Measurements from ENCODE around the gene BRINP3. TPM values are rescaled to one million over a fixed set of nuclear protein-coding genes. Genes with fewer than 3 reads are reported as not detected.

The BRINP3 gene
- total RNA-seq, 6 donors from 2014 or later: 0.17 to 1.6 (median 1.1) TPM; not detected in 2

- no peaks in the 10 kb centered on the region for H3K36me3 ChIP-seq
- H3K4me1 ChIP-seq: no peaks in the 10 kb centered on the region
- DNase-seq (no peak), ATAC-seq (ENCODE audit: low FRiP score in 2 of 2) (no peak)
- H3K27me3 ChIP-seq: no peaks in the 10 kb centered on the region
- no peak overlapping the region for H3K27ac ChIP-seq
- WGBS, 2 donors: 80 to 89% methylated on average over 4 of the region's 4 CpGs
- no peaks in the 10 kb centered on the region for H3K9me3 ChIP-seq
- TF ChIP-seq EP300 (IDR thresholded peaks at IDR 0.05) (no peak), POLR2AphosphoS5 (IDR thresholded peaks at IDR 0.05) (no peak)
- no peak overlapping the region for H3K4me3 ChIP-seq
Observed at GRCh38 chr1:190328871-190329270, 148.8 kb downstream of the BRINP3 start.

GRCh38 chr1:190328361-190328760, 149.3 kb downstream of the BRINP3 start:
- Histone ChIP-seq H3K36me3 (no peaks in the 10 kb centered on the region), H3K4me3 (no peak overlapping the region), H3K27ac (no peak overlapping the region), H3K4me1 (no peaks in the 10 kb centered on the region), H3K9me3 (no peaks in the 10 kb centered on the region), H3K27me3 (no peaks in the 10 kb centered on the region)
- no peak for DNase-seq
- no peak for ATAC-seq (ENCODE audit: low FRiP score in 2 of 2)
- TF ChIP-seq POLR2AphosphoS5 (IDR thresholded peaks at IDR 0.05) (no peak), EP300 (IDR thresholded peaks at IDR 0.05) (no peak), CTCF (IDR thresholded peaks at IDR 0.05) (no peak), POLR2A (IDR thresholded peaks at IDR 0.05) (no peak)

GRCh38 chr1:190327271-190327670, 150.4 kb downstream of the BRINP3 start:
- ATAC-seq (ENCODE audit: low FRiP score in 2 of 2) (no peak), DNase-seq (no peak)
- WGBS, 2 donors: 91 to 94% methylated on average over 3 of the region's 3 CpGs
- no peak overlapping the region for H3K4me3 ChIP-seq
- TF ChIP-seq EP300 (IDR thresholded peaks at IDR 0.05) (no peak), POLR2AphosphoS5 (IDR thresholded peaks at IDR 0.05) (no peak), CTCF (IDR thresholded peaks at IDR 0.05) (no peak), POLR2A (IDR thresholded peaks at IDR 0.05) (no peak)
- no peaks in the 10 kb centered on the region for H3K4me1 ChIP-seq
- H3K36me3 ChIP-seq: no peaks in the 10 kb centered on the region
- no peaks in the 10 kb centered on the region for H3K9me3 ChIP-seq
- no peak overlapping the region for H3K27ac ChIP-seq
- no peaks in the 10 kb centered on the region for H3K27me3 ChIP-seq

- DNase-seq: no peak
- Histone ChIP-seq H3K4me3 (no peak overlapping the region), H3K27ac (no peak overlapping the region), H3K36me3 (no peaks in the 10 kb centered on the region), H3K4me1 (no peaks in the 10 kb centered on the region), H3K27me3 (no peaks in the 10 kb centered on the region), H3K9me3 (no peaks in the 10 kb centered on the region)
- TF ChIP-seq POLR2A (IDR thresholded peaks at IDR 0.05) (no peak), CTCF (IDR thresholded peaks at IDR 0.05) (no peak), EP300 (IDR thresholded peaks at IDR 0.05) (no peak), POLR2AphosphoS5 (IDR thresholded peaks at IDR 0.05) (no peak)
- ATAC-seq (ENCODE audit: low FRiP score in 2 of 2): no peak
- 78 to 91% methylated on average over 2 of the region's 2 CpGs for WGBS, 2 donors
Observed at GRCh38 chr1:190323530-190323929, 154.1 kb downstream of the BRINP3 start.

GRCh38 chr1:190322274-190322673, 155.4 kb downstream of the BRINP3 start:
- DNase-seq (no peak), ATAC-seq (ENCODE audit: low FRiP score in 2 of 2) (no peak)
- H3K27me3 ChIP-seq: no peaks in the 10 kb centered on the region
- TF ChIP-seq POLR2AphosphoS5 (IDR thresholded peaks at IDR 0.05) (no peak), CTCF (IDR thresholded peaks at IDR 0.05) (no peak), EP300 (IDR thresholded peaks at IDR 0.05) (no peak), POLR2A (IDR thresholded peaks at IDR 0.05) (no peak)
- no peaks in the 10 kb centered on the region for H3K9me3 ChIP-seq
- 76 to 87% methylated on average over 6 of the region's 6 CpGs for WGBS, 2 donors
- no peaks in the 10 kb centered on the region for H3K36me3 ChIP-seq
- H3K4me3 ChIP-seq: no peak overlapping the region
- no peaks in the 10 kb centered on the region for H3K4me1 ChIP-seq
- no peak overlapping the region for H3K27ac ChIP-seq

Measured in upper lobe of left lung (tissue), 6 donors.